GM18909 (cell line): ENCODE results near the gene PDPR.
A peak's percentile ranks its signal among the peaks of the same experiment; 100 is the strongest.
"Not testable (repeated sequence)": the region's sequence is repeated elsewhere in the genome, so short reads cannot be mapped to it uniquely, and the experiment has no call there.

Source experiments
- ATAC-seq: cut with Tn5 transposase; IDR thresholded peaks from one replicate; pipeline ENCODE4 v1.9.1; 2021; ENCODE audit warnings: mild to moderate bottlenecking; ENCODE audit not compliant: unreplicated experiment, poor library complexity

The PDPR gene

GRCh38 chr16:70113982-70114826 is at the start of gene PDPR:
Gene PDPR (plus strand): TSS chr16:70114332. CDS start chr16:70120493, 6,161 bp downstream.
- peak; percentile 93 for ATAC-seq

GRCh38 chr16:70064841-70065370 is 49.2 kb upstream of the PDPR start:
- peak; percentile 24 for ATAC-seq

GRCh38 chr16:70065376-70065745 is 48.8 kb upstream of the PDPR start:
- not testable (repeated sequence) for ATAC-seq

GRCh38 chr16:70065746-70066658 is 48.1 kb upstream of the PDPR start:
- ATAC-seq, result peak; percentile 93

- not testable (repeated sequence) for ATAC-seq
Measured at GRCh38 chr16:70066751-70067150, 47.4 kb upstream of the PDPR start.

- ATAC-seq, result not testable (repeated sequence)
Measured at GRCh38 chr16:70079081-70079480, 35.1 kb upstream of the PDPR start.

GRCh38 chr16:70081219-70081618 is 32.9 kb upstream of the PDPR start:
- not testable (repeated sequence) for ATAC-seq

GRCh38 chr16:70083931-70084330 is 30.2 kb upstream of the PDPR start:
- ATAC-seq, result not testable (repeated sequence)

GRCh38 chr16:70088160-70088559 is 26.0 kb upstream of the PDPR start:
- ATAC-seq, result not testable (repeated sequence)

- ATAC-seq, result not testable (repeated sequence)
Measured at GRCh38 chr16:70088877-70089276, 25.3 kb upstream of the PDPR start.

GRCh38 chr16:70089289-70089688 is 24.8 kb upstream of the PDPR start:
- not testable (repeated sequence) for ATAC-seq

- not testable (repeated sequence) for ATAC-seq
Measured at GRCh38 chr16:70091104-70091503, 23.0 kb upstream of the PDPR start.

- not testable (repeated sequence) for ATAC-seq
Measured at GRCh38 chr16:70094096-70094495, 20.0 kb upstream of the PDPR start.

- ATAC-seq, result not testable (repeated sequence)
Measured at GRCh38 chr16:70109583-70110279, 4.4 kb upstream of the PDPR start.

- ATAC-seq, result not testable (repeated sequence)
Measured at GRCh38 chr16:70112162-70112561, 2.0 kb upstream of the PDPR start.

- ATAC-seq, result peak; percentile 19
Measured at GRCh38 chr16:70113599-70113981, 542 bp upstream of the PDPR start.

GRCh38 chr16:70118354-70118753 is 4.2 kb downstream of the PDPR start:
- not testable (repeated sequence) for ATAC-seq

GRCh38 chr16:70118776-70119175 is 4.6 kb downstream of the PDPR start:
- not testable (repeated sequence) for ATAC-seq

GRCh38 chr16:70120398-70120797 is 6.3 kb downstream of the PDPR start:
- not testable (repeated sequence) for ATAC-seq

- ATAC-seq, result not testable (repeated sequence)
Measured at GRCh38 chr16:70123822-70124221, 9.7 kb downstream of the PDPR start.
